HepG2 (cell line): Measurements from ENCODE around the gene HSD17B8. TPM values are rescaled to one million over a fixed set of nuclear protein-coding genes. Genes with fewer than 3 reads are reported as not detected.

Experiments
- ATAD3A ChIP-seq: sonication (generic); formaldehyde crosslinking; IDR thresholded peaks from 2 replicates; pipeline ENCODE4 v1.4.0; 2020; ENCODE audit warnings: missing genetic modification reagents
- CBFB ChIP-seq: sonication (generic); formaldehyde crosslinking; IDR thresholded peaks from 2 replicates; pipeline ENCODE4 v1.4.0; 2020; ENCODE audit warnings: missing genetic modification reagents
- FOXP4 ChIP-seq: sonication (generic); formaldehyde crosslinking; IDR thresholded peaks from 2 replicates; pipeline ENCODE4 v1.4.0; 2020; ENCODE audit warnings: missing genetic modification reagents
- IRX3 ChIP-seq: sonication (generic); formaldehyde crosslinking; IDR thresholded peaks from 2 replicates; pipeline ENCODE4 v1.8.1; 2023; ENCODE audit warnings: mild to moderate bottlenecking, low read depth, missing genetic modification reagents, borderline replicate concordance
- KMT2B ChIP-seq: IDR thresholded peaks from 2 replicates; pipeline ENCODE4 v1.6.1; 2016; ENCODE audit warnings: missing genetic modification reagents, missing compliant biosample characterization
- SP1 ChIP-seq, 2 experiments: fragments of 450-650 bp in 1 of 2; sonication (generic) in 1 of 2; formaldehyde crosslinking in 1 of 2; IDR thresholded peaks; 2 replicates each; pipeline versions ENCODE4 v1.4.0 to v1.6.1; 2016 to 2020; ENCODE audit warnings: missing genetic modification reagents in 1 of 2
- TAF1 ChIP-seq: sonication (generic); formaldehyde crosslinking; IDR thresholded peaks from 2 replicates; pipeline ENCODE4 v1.4.0; 2020; ENCODE audit warnings: missing genetic modification reagents
- THYN1 ChIP-seq: sonication (generic); formaldehyde crosslinking; IDR thresholded peaks from 2 replicates; pipeline ENCODE4 v1.8.1; 2023; ENCODE audit warnings: low read depth, mild to moderate bottlenecking, moderate library complexity, missing genetic modification reagents, borderline replicate concordance
- ZBTB10 ChIP-seq: sonication (generic); formaldehyde crosslinking; IDR thresholded peaks from 2 replicates; pipeline ENCODE4 v1.4.0; 2020; ENCODE audit warnings: missing genetic modification reagents, borderline replicate concordance
- ZBTB25 ChIP-seq: IDR thresholded peaks from 2 replicates; pipeline ENCODE4 v1.6.1; 2018; ENCODE audit warnings: missing genetic modification reagents
- ZHX2 ChIP-seq, 2 experiments: sonication (generic) in 1 of 2; formaldehyde crosslinking in 1 of 2; IDR thresholded peaks; 2 replicates each; pipeline versions ENCODE4 v1.6.1 to v1.9.0; 2014 to 2022; ENCODE audit warnings: antibody characterized with exemption in 1 of 2, borderline replicate concordance in 1 of 2, inconsistent platforms in 1 of 2, low read depth in 1 of 2, missing genetic modification reagents in 1 of 2
- ZNF253 ChIP-seq: sonication (generic); formaldehyde crosslinking; IDR thresholded peaks from 2 replicates; pipeline ENCODE4 v1.8.0; 2022; ENCODE audit warnings: mild to moderate bottlenecking, missing genetic modification reagents, borderline replicate concordance
- ZNF264 ChIP-seq: sonication (generic); formaldehyde crosslinking; IDR thresholded peaks from 2 replicates; pipeline ENCODE4 v1.4.0; 2020; ENCODE audit warnings: missing genetic modification reagents
- ZNF274 ChIP-seq: sonication (generic); formaldehyde crosslinking; IDR thresholded peaks from 2 replicates; pipeline ENCODE4 v1.5.1; 2020; ENCODE audit warnings: mild to moderate bottlenecking, missing genetic modification reagents
- ZNF598 ChIP-seq: sonication (generic); formaldehyde crosslinking; IDR thresholded peaks from 2 replicates; pipeline ENCODE4 v1.5.1; 2020; ENCODE audit warnings: mild to moderate bottlenecking, missing genetic modification reagents, borderline replicate concordance
- polyA plus RNA-seq, 8 experiments: library from polyadenylated mRNA; depleted of rRNA in 3 of 8; stranded (reverse) in 7 of 8; unstranded in 1 of 8; fragments of >200 nt; fragmentation: Illumina TruSeq in 4 of 8; extraction: Trizol in 4 of 8; gene quantifications; 2 replicates each; pipeline versions ENCODE4 v1.2.1 to v1.2.3, GENCODE V29; 2011 to 2016; ENCODE audit warnings: low read depth in 4 of 8, missing spikeins in 1 of 8, mixed read lengths in 1 of 8; ENCODE audit not compliant: insufficient read depth in 1 of 8
- total RNA-seq, 5 experiments: library from RNA; depleted of rRNA; stranded (reverse); fragments of >200 nt; fragmentation: Illumina TruSeq; extraction: Trizol; gene quantifications; 2 replicates each; pipeline ENCODE4 v1.2.3, GENCODE V29; 2016; ENCODE audit warnings: low read depth in 1 of 5

The HSD17B8 gene
- total and polyA plus RNA-seq, 2 of the 13 experiments (the other 11 are each of a cell fraction or from before 2014, with no cell fraction given), result 12.6 to 20.1 TPM

- 0 out of 2 replicates have a peak, but pooled peaks have one; percentile 48 for TF ChIP-seq ZBTB25 (CRISPR knock-in tag)
- TF ChIP-seq ZBTB10 (CRISPR knock-in tag), result peak; percentile 94; the same call in 1 of the 2 replicates
- TF ChIP-seq ZNF264 (CRISPR knock-in tag), result peak; percentile 71; the same call in 1 of the 2 replicates
- TF ChIP-seq ZNF598 (CRISPR knock-in tag), result 0 out of 2 replicates have a peak, but pooled peaks have one; percentile 40
- peak; percentile 56; the same call in 1 of the 2 replicates for TF ChIP-seq KMT2B (CRISPR knock-in tag)
- no peak for TF ChIP-seq SP1 (IDR thresholded peaks at IDR 0.05)
- peak; percentile 97 for TF ChIP-seq SP1 (CRISPR knock-in tag; IDR thresholded peaks at IDR 0.05)
- TF ChIP-seq CBFB (CRISPR knock-in tag), result peak; percentile 40; the same call in 1 of the 2 replicates
- TF ChIP-seq THYN1 (CRISPR knock-in tag), result no peak
- TF ChIP-seq ZHX2 (IDR thresholded peaks at IDR 0.05; ENCODE audit: low read depth), result peak; percentile 39
- 0 out of 2 replicates have a peak, but pooled peaks have one; percentile 75 for TF ChIP-seq ZHX2 (CRISPR knock-in tag; IDR thresholded peaks at IDR 0.05; ENCODE audit: borderline replicate concordance)
- peak; percentile 86 for TF ChIP-seq TAF1
- TF ChIP-seq ATAD3A (CRISPR knock-in tag), result no peak
- TF ChIP-seq ZNF253 (CRISPR knock-in tag), result 0 out of 2 replicates have a peak, but pooled peaks have one; percentile 66
- TF ChIP-seq FOXP4 (CRISPR knock-in tag), result peak; percentile 30; the same call in 1 of the 2 replicates
- TF ChIP-seq IRX3, result peak; percentile 84
- peak; percentile 86; the same call in 1 of the 2 replicates for TF ChIP-seq ZNF274 (CRISPR knock-in tag)
These were observed at the start of gene HSD17B8 (continued) for GRCh38 chr6:33204415-33205190.
